Tibial nerve (tissue), 4 donors: Measurements from ENCODE around the gene FRMD3. TPM values are rescaled to one million over a fixed set of nuclear protein-coding genes. Genes with fewer than 3 reads are reported as not detected.

Source experiments
- DNase-seq, 2 donors: peaks; one replicate each; pipeline ENCODE4 v3.0.0-alpha.2; 2019; ENCODE audit warnings: low spot score in 2 of 2
- H3K27ac ChIP-seq, 4 donors: fragments of 200-600 bp; sonication (generic) in 3 of 4; one replicate each; pipeline ENCODE4 v1.5.1; 2017 to 2019; ENCODE audit warnings: mild to moderate bottlenecking in 1 of 4
- H3K27me3 ChIP-seq, 2 donors: fragments of 200-600 bp; sonication (generic) in 1 of 2; one replicate each; pipeline versions ENCODE4 v1.5.1 to v1.6.0; 2017 to 2019
- H3K36me3 ChIP-seq, 3 donors: fragments of 200-600 bp; sonication (generic); one replicate each; pipeline ENCODE4 v1.5.1; 2018 to 2019
- H3K4me1 ChIP-seq, 4 donors: fragments of 200-600 bp; sonication (generic) in 3 of 4; one replicate each; pipeline ENCODE4 v1.5.1; 2017 to 2019
- H3K4me3 ChIP-seq, 4 donors: fragments of 200-600 bp; sonication (generic) in 3 of 4; one replicate each; pipeline ENCODE4 v1.5.1; 2017 to 2019; ENCODE audit warnings: mild to moderate bottlenecking in 1 of 4, moderate library complexity in 1 of 4
- H3K9me3 ChIP-seq, 4 donors: fragments of 200-600 bp; sonication (generic) in 3 of 4; one replicate each; pipeline ENCODE4 v1.5.1; 2017 to 2019
- EP300 ChIP-seq, 2 donors: sonication (generic); formaldehyde crosslinking; IDR thresholded peaks; one replicate each; pipeline ENCODE4 v1.6.1; 2017; ENCODE audit warnings: antibody characterized with exemption in 2 of 2, mild to moderate bottlenecking in 1 of 2
- POLR2A ChIP-seq, 2 donors: fragments of 450-650 bp; IDR thresholded peaks; one replicate each; pipeline ENCODE4 v1.6.1; 2017; ENCODE audit warnings: antibody characterized with exemption in 2 of 2, mild to moderate bottlenecking in 2 of 2, moderate library complexity in 2 of 2
- WGBS, 2 donors: methylation state at CpG; one replicate each; pipeline ENCODE4 v1.1.5; 2018; 5-methylcytosine and 5-hydroxymethylcytosine counted together
- total RNA-seq, 4 donors: library from RNA; depleted of rRNA; stranded (reverse); fragments of >200 nt; gene quantifications; one replicate each; pipeline ENCODE4 v1.1.0, GENCODE V29; 2016
- TF ChIP-seq, protein P1 (sequence below), 5 experiments: fragments of 200-600 bp in 3 of 5; fragments of 450-650 bp in 2 of 5; sonication (generic) in 3 of 5; IDR thresholded peaks; one replicate each; pipeline ENCODE4 v1.5.1; 2016 to 2019; ENCODE audit warnings: antibody characterized with exemption in 5 of 5, mild to moderate bottlenecking in 3 of 5, moderate library complexity in 2 of 5

Gene FRMD3
- total RNA-seq, 4 donors from 2014 or later, result 31.2 to 44.0 (median 34.5) TPM

DNA sequence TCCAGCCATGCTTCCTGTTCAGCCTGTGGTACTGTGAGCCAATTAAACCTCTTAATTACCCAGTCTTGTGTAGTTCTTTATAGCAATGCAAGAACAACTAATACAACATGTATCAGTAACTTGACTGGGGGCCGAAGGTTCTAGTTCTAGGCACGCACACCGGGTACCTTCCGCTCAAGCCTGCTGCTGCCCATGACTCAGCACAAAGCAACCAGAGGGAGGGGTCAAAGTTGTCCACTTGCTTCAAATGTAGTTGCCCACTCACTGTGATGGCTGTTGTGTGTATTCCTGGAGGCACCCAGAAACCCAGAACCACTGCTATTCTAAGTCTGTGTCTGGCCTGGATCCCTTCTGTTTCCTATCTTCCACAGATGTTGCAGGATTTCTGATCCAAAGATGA lies 222.6 kb downstream of the FRMD3 start:
- WGBS, 2 donors, result 97 to 100% methylated on average over 4 of the region's 4 CpGs
- H3K27me3 ChIP-seq, result no peaks in the 10 kb centered on the region
- peaks cover 0 to 9% (median 0%) of the 10 kb centered on the region in 3 donors for H3K36me3 ChIP-seq
- H3K9me3 ChIP-seq, result peaks cover 0 to 4% (median 0%) of the 10 kb centered on the region in 4 donors
- no peak overlapping the region for H3K4me3 ChIP-seq
- DNase-seq, result no peak
- H3K4me1 ChIP-seq, result no peaks in the 10 kb centered on the region
- no peak overlapping the region for H3K27ac ChIP-seq
- TF ChIP-seq EP300 (IDR thresholded peaks at IDR 0.05) (no peak), POLR2A (IDR thresholded peaks at IDR 0.05) (no peak)
- TF ChIP-seq, protein P1, sequence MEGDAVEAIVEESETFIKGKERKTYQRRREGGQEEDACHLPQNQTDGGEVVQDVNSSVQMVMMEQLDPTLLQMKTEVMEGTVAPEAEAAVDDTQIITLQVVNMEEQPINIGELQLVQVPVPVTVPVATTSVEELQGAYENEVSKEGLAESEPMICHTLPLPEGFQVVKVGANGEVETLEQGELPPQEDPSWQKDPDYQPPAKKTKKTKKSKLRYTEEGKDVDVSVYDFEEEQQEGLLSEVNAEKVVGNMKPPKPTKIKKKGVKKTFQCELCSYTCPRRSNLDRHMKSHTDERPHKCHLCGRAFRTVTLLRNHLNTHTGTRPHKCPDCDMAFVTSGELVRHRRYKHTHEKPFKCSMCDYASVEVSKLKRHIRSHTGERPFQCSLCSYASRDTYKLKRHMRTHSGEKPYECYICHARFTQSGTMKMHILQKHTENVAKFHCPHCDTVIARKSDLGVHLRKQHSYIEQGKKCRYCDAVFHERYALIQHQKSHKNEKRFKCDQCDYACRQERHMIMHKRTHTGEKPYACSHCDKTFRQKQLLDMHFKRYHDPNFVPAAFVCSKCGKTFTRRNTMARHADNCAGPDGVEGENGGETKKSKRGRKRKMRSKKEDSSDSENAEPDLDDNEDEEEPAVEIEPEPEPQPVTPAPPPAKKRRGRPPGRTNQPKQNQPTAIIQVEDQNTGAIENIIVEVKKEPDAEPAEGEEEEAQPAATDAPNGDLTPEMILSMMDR (IDR thresholded peaks at IDR 0.05), result no peak

DNA sequence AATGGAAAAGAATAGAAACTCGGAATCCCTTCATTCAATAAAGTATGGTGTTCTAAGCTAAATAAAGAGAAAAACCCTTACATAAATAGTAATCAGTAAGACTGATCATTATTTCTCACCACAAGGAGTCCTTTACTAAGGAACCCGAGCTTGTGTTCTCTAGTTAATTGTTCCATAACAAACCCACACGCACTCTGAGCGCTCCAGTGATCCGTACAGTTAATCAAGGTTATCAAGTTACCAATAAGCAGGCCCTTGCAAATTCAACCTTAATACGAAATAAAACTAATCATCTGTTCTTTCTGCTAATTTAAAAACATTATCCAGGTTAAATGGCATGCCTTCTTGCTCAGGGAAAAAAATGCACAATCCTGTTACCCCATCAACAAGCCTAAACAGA lies 224.4 kb downstream of the FRMD3 start:
- Histone ChIP-seq H3K27me3 (no peaks in the 10 kb centered on the region), H3K4me3 (no peak overlapping the region), H3K4me1 (no peaks in the 10 kb centered on the region), H3K9me3 (no peaks in the 10 kb centered on the region), H3K27ac (no peak overlapping the region), H3K36me3 (peaks cover 0 to 13% (median 0%) of the 10 kb centered on the region in 3 donors)
- TF ChIP-seq EP300 (IDR thresholded peaks at IDR 0.05) (no peak), POLR2A (IDR thresholded peaks at IDR 0.05) (no peak)
- TF ChIP-seq, protein P1 (IDR thresholded peaks at IDR 0.05), result no peak
- DNase-seq, result no peak
- 89 to 93% methylated on average over 6 of the region's 6 CpGs for WGBS, 2 donors

DNA sequence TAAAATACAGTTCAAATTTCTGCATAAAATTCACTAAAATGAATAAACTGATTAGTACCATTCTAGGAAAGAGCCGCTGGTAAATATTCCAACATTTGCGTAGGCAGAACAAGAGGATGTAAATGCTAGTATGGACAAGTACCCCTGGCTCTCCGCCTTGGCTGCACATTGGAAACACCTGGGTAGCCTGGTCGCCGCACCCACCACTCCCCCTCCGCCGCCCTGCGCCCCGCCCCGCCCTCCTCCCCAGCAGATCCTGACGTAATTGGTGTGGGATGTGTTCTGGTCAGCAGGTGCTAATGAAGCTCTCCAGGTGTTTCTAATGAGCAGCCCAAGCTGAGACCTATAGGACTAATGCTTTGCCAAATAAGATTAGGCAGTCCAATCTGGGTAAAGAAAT lies 225.7 kb downstream of the FRMD3 start:
- no peak for DNase-seq
- Histone ChIP-seq H3K36me3 (peaks cover 0 to 13% (median 0%) of the 10 kb centered on the region in 3 donors), H3K27me3 (no peaks in the 10 kb centered on the region), H3K27ac (no peak overlapping the region), H3K4me1 (peaks cover 0 to 2% (median 0%) of the 10 kb centered on the region in 4 donors), H3K4me3 (no peak overlapping the region), H3K9me3 (no peaks in the 10 kb centered on the region)
- TF ChIP-seq, protein P1 (IDR thresholded peaks at IDR 0.05), result no peak
- TF ChIP-seq POLR2A (IDR thresholded peaks at IDR 0.05), result no peak
- no peak for TF ChIP-seq EP300 (IDR thresholded peaks at IDR 0.05)
- 93 to 94% methylated on average over 11 of the region's 11 CpGs for WGBS, 2 donors

DNA sequence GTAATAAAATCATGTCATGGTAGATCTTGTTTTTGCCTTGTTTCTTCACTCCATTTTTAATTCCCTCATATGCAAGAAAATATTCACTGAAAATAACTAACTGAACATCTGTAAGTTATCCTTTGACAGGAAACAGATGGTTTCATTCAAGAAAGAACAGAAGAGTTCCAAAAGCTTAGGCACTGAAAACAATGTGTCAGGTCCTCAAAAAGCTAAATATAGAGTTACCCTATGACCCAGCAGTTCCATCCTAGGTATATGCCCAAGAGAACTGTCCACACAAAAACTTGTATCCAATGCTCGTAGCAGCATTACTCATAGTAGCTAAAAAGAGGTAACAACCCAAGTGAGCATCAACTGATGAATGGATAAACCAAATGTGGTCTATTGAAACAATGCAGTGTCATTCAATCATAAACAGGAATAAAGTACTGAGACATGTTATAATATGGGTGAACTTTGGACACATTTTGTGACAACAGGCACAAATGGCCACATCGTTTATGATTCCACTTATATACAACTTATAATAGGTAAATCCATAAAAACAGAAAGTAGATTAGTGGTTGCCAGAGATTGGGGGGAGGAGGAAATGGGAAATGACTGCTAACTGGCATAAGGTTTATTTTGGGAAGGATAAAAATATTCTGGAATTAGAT lies 231.0 kb downstream of the FRMD3 start:
- TF ChIP-seq EP300 (IDR thresholded peaks at IDR 0.05), result no peak
- TF ChIP-seq POLR2A (IDR thresholded peaks at IDR 0.05), result no peak
- TF ChIP-seq, protein P1 (IDR thresholded peaks at IDR 0.05), result no peak
- peak overlapping the region in 1 of 4 donors; percentile 13 for H3K27ac ChIP-seq
- H3K4me3 ChIP-seq, result no peak overlapping the region
- no peak for DNase-seq
- H3K27me3 ChIP-seq, result no peaks in the 10 kb centered on the region
- peaks cover 0 to 41% (median 30%) of the 10 kb centered on the region in 4 donors for H3K4me1 ChIP-seq
- WGBS, 2 donors, result 48 to 58% methylated on average over 2 of the region's 2 CpGs
- no peaks in the 10 kb centered on the region for H3K9me3 ChIP-seq
- H3K36me3 ChIP-seq, result peaks cover 0 to 13% (median 0%) of the 10 kb centered on the region in 3 donors

DNA sequence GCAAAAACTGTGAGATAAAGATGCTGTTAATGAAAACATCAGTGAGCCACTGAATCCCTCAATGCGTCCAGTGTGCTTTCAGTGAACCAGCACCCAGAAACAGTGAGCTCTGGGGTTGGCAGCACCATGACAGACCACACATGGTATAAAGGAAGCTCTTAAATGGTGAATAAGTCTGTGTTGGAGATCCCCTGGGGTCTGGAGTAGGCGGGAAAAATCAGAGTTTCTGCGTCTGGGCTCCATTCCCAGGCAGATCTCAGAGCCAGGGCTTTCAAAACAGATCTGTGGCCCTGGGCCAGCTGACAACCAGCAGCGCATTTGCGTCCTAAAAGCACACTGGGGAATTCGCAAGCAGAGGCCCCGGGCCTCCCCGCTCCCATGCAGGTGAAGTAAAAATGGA lies 233.5 kb downstream of the FRMD3 start:
- TF ChIP-seq EP300 (IDR thresholded peaks at IDR 0.05), result peak; percentile 25 to 76
- TF ChIP-seq POLR2A (IDR thresholded peaks at IDR 0.05), result no peak
- TF ChIP-seq, protein P1 (IDR thresholded peaks at IDR 0.05), result no peak
- peak; percentile 83 to 86 for DNase-seq
- no peaks in the 10 kb centered on the region for H3K36me3 ChIP-seq
- no peak overlapping the region for H3K4me3 ChIP-seq
- H3K27me3 ChIP-seq, result no peaks in the 10 kb centered on the region
- H3K27ac ChIP-seq, result peak overlapping the region in 3 of 4 donors; percentile 17 to 83 (median 78)
- 18 to 27% methylated on average over 8 of the region's 8 CpGs for WGBS, 2 donors
- H3K4me1 ChIP-seq, result peaks cover 0 to 41% (median 30%) of the 10 kb centered on the region in 4 donors
- no peaks in the 10 kb centered on the region for H3K9me3 ChIP-seq
